Measurements from ENCODE around the gene LAMTOR2. TPM values are rescaled to one million over a fixed set of nuclear protein-coding genes. Genes with fewer than 3 reads are reported as not detected.
A peak's percentile ranks its signal among the peaks of the same experiment; 100 is the strongest.

LAMTOR2 gene
- polyA plus RNA-seq, 1 donor from 2014 or later, result 81.3 TPM

- TF ChIP-seq CTCF (IDR thresholded peaks at IDR 0.05; ENCODE audit: poor library complexity, severe bottlenecking) (no peak), SMC3 (conservative IDR thresholded peaks at IDR 0.05; ENCODE audit: poor library complexity) (no peak), REST (IDR thresholded peaks at IDR 0.05; ENCODE audit: borderline replicate concordance) (peak; percentile 65), EZH2 (IDR thresholded peaks at IDR 0.05; ENCODE audit: borderline replicate concordance, insufficient read depth, low read length, poor library complexity, severe bottlenecking) (no peak), POLR2AphosphoS5 (IDR thresholded peaks at IDR 0.05) (peak; percentile 90), EP300 (conservative IDR thresholded peaks at IDR 0.05; ENCODE audit: poor library complexity, severe bottlenecking) (peak; percentile 40), TAF1 (IDR thresholded peaks at IDR 0.05; ENCODE audit: low read depth) (peak; percentile 90), MXI1 (conservative IDR thresholded peaks at IDR 0.05; ENCODE audit: poor library complexity, severe bottlenecking) (peak; percentile 86)
- Histone ChIP-seq H3K4me2 (ENCODE audit: low read length) (peak within 1 kb of the TSS; percentile 83), H3K4me3 (ENCODE audit: low read length) (peak within 1 kb of the TSS; percentile 93), H3K9me3 (ENCODE audit: low read length) (no peaks in the 10 kb centered on the region), H4K20me1 (ENCODE audit: insufficient read depth) (peaks cover 31% of the 10 kb centered on the region), H3K9ac (ENCODE audit: low read length) (peak within 1 kb of the TSS; percentile 99), H3K9me2 (ENCODE audit: insufficient read depth, low read length) (no peaks in the 10 kb centered on the region), H3K36me3 (ENCODE audit: insufficient read depth, low read length) (no peaks in the 10 kb centered on the region), H3K27me3 (ENCODE audit: insufficient read depth, low read depth, low read length) (no peaks in the 10 kb centered on the region), H3F3A (ENCODE audit: insufficient read depth, low read length, poor library complexity, severe bottlenecking) (no peaks in the 10 kb centered on the region), H3K27ac (ENCODE audit: low read length) (peak within 1 kb of the TSS; percentile 98), H3K79me2 (replicated peaks; ENCODE audit: insufficient read depth, low read length) (peaks cover 94% of the 10 kb centered on the region), H2AFZ (ENCODE audit: low read depth, low read length) (peak within 1 kb of the TSS; percentile 65)
Measured at GRCh38 chr1:156082309-156083091, 27.9 kb downstream of the LAMTOR2 start, which contains the start of gene MEX3A. Gene MEX3A, minus strand, starts transcription at chr1:156082465. Its CDS starts 467 bp downstream, at chr1:156081998.

GRCh38 chr1:156083800-156084790, 29.5 kb downstream of the LAMTOR2 start:
- no peaks in the 10 kb centered on the region for H3K27me3 ChIP-seq (ENCODE audit: insufficient read depth, low read depth, low read length)
- H3F3A ChIP-seq (ENCODE audit: insufficient read depth, low read length, poor library complexity, severe bottlenecking), result no peaks in the 10 kb centered on the region
- no peak for TF ChIP-seq EZH2 (IDR thresholded peaks at IDR 0.05; ENCODE audit: borderline replicate concordance, insufficient read depth, low read length, poor library complexity, severe bottlenecking)
- TF ChIP-seq SMC3 (conservative IDR thresholded peaks at IDR 0.05; ENCODE audit: poor library complexity), result no peak
- no peak for TF ChIP-seq TAF1 (IDR thresholded peaks at IDR 0.05; ENCODE audit: low read depth)
- TF ChIP-seq POLR2AphosphoS5 (IDR thresholded peaks at IDR 0.05), result no peak
- no peak for TF ChIP-seq MXI1 (conservative IDR thresholded peaks at IDR 0.05; ENCODE audit: poor library complexity, severe bottlenecking)
- no peak for TF ChIP-seq RAD21 (conservative IDR thresholded peaks at IDR 0.05)
- no peak for TF ChIP-seq EP300 (conservative IDR thresholded peaks at IDR 0.05; ENCODE audit: poor library complexity, severe bottlenecking)
- no peak for TF ChIP-seq REST (IDR thresholded peaks at IDR 0.05; ENCODE audit: borderline replicate concordance)
- no peak for TF ChIP-seq CTCF (IDR thresholded peaks at IDR 0.05; ENCODE audit: poor library complexity, severe bottlenecking)
- H3K9me3 ChIP-seq (ENCODE audit: low read length), result no peaks in the 10 kb centered on the region
- no peaks in the 10 kb centered on the region for H3K36me3 ChIP-seq (ENCODE audit: insufficient read depth, low read length)
- peak overlapping the region; percentile 98 for H3K27ac ChIP-seq (ENCODE audit: low read length)
- peaks cover 94% of the 10 kb centered on the region for H3K79me2 ChIP-seq (replicated peaks; ENCODE audit: insufficient read depth, low read length)
- H3K9me2 ChIP-seq (ENCODE audit: insufficient read depth, low read length), result no peaks in the 10 kb centered on the region
- H4K20me1 ChIP-seq (ENCODE audit: insufficient read depth), result peaks cover 16% of the 10 kb centered on the region
- H3K4me2 ChIP-seq (ENCODE audit: low read length), result peak overlapping the region; percentile 87
- H2AFZ ChIP-seq (ENCODE audit: low read depth, low read length), result no peak overlapping the region
- H3K4me3 ChIP-seq (ENCODE audit: low read length), result peak overlapping the region; percentile 93
- peak overlapping the region; percentile 99 for H3K9ac ChIP-seq (ENCODE audit: low read length)
